ENCODE measurements around the gene GRAP2. TPM values are rescaled to one million over a fixed set of nuclear protein-coding genes. Genes with fewer than 3 reads are reported as not detected.
A peak's percentile ranks its signal among the peaks of the same experiment; 100 is the strongest.
"Not testable (repeated sequence)": the region's sequence is repeated elsewhere in the genome, so short reads cannot be mapped to it uniquely, and the experiment has no call there.

The GRAP2 gene
- total RNA-seq, 6 donors from 2014 or later, result 3.2 to 22.0 (median 7.2) TPM

DNA sequence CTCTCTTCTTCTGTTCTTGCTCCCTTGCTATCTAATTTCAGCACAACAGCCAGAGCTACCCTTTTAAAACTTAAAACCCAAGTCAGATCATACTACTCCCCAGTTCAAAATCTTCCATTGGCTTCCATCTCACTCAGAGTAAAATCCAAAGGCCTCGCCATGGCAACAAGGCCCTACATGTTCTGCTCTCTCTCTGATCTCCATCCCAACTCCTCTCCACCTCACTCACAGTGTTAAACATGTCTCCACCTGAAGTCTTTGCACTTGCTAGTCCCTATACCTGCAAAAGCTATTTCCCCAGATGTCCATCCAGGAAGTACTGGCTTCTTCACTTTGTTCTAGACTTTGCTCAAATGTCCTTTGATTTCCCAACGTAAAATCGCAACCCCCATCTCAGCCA, 3.0 kb upstream of the GRAP2 start:
- H3K9me3 ChIP-seq, result no peaks in the 10 kb centered on the region
- no peaks in the 10 kb centered on the region for H3K27me3 ChIP-seq
- H3K4me1 ChIP-seq, result peaks cover 0 to 8% (median 4%) of the 10 kb centered on the region in 4 donors
- ATAC-seq (ENCODE audit: low FRiP score in 2 of 2), result no peak
- no peaks in the 10 kb centered on the region for H3K36me3 ChIP-seq
- WGBS, 2 donors, result 78 to 87% methylated on average over 3 of the region's 3 CpGs
- H3K4me3 ChIP-seq, result no peak overlapping the region
- no peak overlapping the region for H3K27ac ChIP-seq
- no peak for DNase-seq
- no peak for TF ChIP-seq POLR2A (IDR thresholded peaks at IDR 0.05)
- no peak for TF ChIP-seq EP300 (IDR thresholded peaks at IDR 0.05)
- no peak for TF ChIP-seq POLR2AphosphoS5 (IDR thresholded peaks at IDR 0.05)
- TF ChIP-seq, protein P1, sequence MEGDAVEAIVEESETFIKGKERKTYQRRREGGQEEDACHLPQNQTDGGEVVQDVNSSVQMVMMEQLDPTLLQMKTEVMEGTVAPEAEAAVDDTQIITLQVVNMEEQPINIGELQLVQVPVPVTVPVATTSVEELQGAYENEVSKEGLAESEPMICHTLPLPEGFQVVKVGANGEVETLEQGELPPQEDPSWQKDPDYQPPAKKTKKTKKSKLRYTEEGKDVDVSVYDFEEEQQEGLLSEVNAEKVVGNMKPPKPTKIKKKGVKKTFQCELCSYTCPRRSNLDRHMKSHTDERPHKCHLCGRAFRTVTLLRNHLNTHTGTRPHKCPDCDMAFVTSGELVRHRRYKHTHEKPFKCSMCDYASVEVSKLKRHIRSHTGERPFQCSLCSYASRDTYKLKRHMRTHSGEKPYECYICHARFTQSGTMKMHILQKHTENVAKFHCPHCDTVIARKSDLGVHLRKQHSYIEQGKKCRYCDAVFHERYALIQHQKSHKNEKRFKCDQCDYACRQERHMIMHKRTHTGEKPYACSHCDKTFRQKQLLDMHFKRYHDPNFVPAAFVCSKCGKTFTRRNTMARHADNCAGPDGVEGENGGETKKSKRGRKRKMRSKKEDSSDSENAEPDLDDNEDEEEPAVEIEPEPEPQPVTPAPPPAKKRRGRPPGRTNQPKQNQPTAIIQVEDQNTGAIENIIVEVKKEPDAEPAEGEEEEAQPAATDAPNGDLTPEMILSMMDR (IDR thresholded peaks at IDR 0.05), result no peak

DNA sequence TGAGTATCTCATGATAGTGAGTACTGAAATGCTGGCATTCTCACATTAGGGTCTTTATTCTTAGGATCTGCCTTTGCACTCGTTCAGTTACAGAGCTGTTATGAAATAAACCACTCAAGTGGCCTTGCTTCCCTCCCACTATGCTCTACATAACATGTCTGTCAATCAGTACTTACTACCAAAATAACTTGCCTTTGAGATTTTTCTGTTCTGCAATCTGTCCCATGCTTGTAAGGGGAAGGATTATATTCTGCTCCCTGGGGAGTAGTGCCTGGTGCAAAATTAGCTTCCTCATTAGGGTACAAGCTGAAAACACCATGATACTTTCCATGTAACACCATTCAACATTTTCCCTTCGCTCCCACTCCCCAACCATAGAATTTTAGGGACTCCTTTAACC, 1.9 kb upstream of the GRAP2 start:
- H3K27ac ChIP-seq, result peak overlapping the region in 1 of 4 donors; percentile 5
- H3K27me3 ChIP-seq, result no peaks in the 10 kb centered on the region
- peaks cover 0 to 8% (median 4%) of the 10 kb centered on the region in 4 donors for H3K4me1 ChIP-seq
- no peak for TF ChIP-seq POLR2AphosphoS5 (IDR thresholded peaks at IDR 0.05)
- TF ChIP-seq, protein P1 (IDR thresholded peaks at IDR 0.05), result no peak
- no peak for TF ChIP-seq EP300 (IDR thresholded peaks at IDR 0.05)
- TF ChIP-seq POLR2A (IDR thresholded peaks at IDR 0.05), result no peak
- no peaks in the 10 kb centered on the region for H3K36me3 ChIP-seq
- ATAC-seq (ENCODE audit: low FRiP score in 2 of 2) (peak in 1 of 2 donors; percentile 53), DNase-seq (no peak)
- no peak overlapping the region for H3K4me3 ChIP-seq
- 44 to 61% methylated on average over 2 of the region's 2 CpGs for WGBS, 2 donors
- no peaks in the 10 kb centered on the region for H3K9me3 ChIP-seq

- 75 to 84% methylated on average over 8 of the region's 8 CpGs for WGBS, 2 donors
- ATAC-seq (ENCODE audit: low FRiP score in 2 of 2), result no peak
These were observed 772 bp downstream of the GRAP2 start for GRCh38 chr22:39901565-39902146.

GRCh38 chr22:39904024-39904423, 3.1 kb downstream of the GRAP2 start:
- not testable (repeated sequence) for H3K4me3 ChIP-seq; H3K9me3 ChIP-seq; H3K4me1 ChIP-seq; ATAC-seq (ENCODE audit: low FRiP score in 2 of 2); DNase-seq; H3K27me3 ChIP-seq; H3K36me3 ChIP-seq
- peak overlapping the region in 1 of 4 donors; percentile 18 for H3K27ac ChIP-seq
- 86 to 88% methylated on average over 10 of the region's 10 CpGs for WGBS, 2 donors

More at GRCh38 chr22:39901565-39902146, 772 bp downstream of the GRAP2 start:
- Histone ChIP-seq H3K27me3 (no peaks in the 10 kb centered on the region), H3K4me1 (peaks cover 0 to 8% (median 4%) of the 10 kb centered on the region in 4 donors), H3K4me3 (peak overlapping the region in 3 of 4 donors; percentile 0 to 33 (median 26)), H3K9me3 (no peaks in the 10 kb centered on the region), H3K27ac (peak overlapping the region in 2 of 4 donors; percentile 13 to 38), H3K36me3 (no peaks in the 10 kb centered on the region)
- DNase-seq, result no peak
- TF ChIP-seq, protein P1 (IDR thresholded peaks at IDR 0.05), result no peak
- TF ChIP-seq EP300 (IDR thresholded peaks at IDR 0.05), result no peak
- no peak for TF ChIP-seq POLR2A (IDR thresholded peaks at IDR 0.05)
- TF ChIP-seq POLR2AphosphoS5 (IDR thresholded peaks at IDR 0.05), result no peak

DNA sequence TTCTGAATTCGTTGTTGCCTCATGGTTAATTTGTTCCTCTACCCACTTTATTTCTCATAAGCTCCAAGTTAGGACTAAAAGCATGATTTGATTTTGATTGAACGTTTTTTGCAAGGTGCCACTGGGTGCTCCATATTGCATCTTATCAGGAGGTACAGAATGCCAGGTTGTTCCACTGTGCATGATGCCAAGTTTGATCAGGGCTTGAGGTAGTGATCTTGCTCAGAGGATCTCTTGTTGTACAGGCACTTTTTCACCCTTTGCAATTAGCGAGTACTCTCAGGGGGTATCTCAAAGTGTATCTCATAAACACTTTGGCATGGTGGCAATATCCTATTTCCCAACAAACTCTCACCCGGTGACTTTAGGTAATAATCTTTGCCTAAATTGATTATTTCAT, 4.0 kb downstream of the GRAP2 start:
- ATAC-seq (ENCODE audit: low FRiP score in 2 of 2) (no peak), DNase-seq (no peak)
- TF ChIP-seq POLR2A (IDR thresholded peaks at IDR 0.05), result no peak
- no peak for TF ChIP-seq POLR2AphosphoS5 (IDR thresholded peaks at IDR 0.05)
- no peak for TF ChIP-seq EP300 (IDR thresholded peaks at IDR 0.05)
- TF ChIP-seq, protein P1 (IDR thresholded peaks at IDR 0.05), result no peak
- WGBS, 2 donors, result 80 to 86% methylated on average over 4 of the region's 4 CpGs
- Histone ChIP-seq H3K27me3 (no peaks in the 10 kb centered on the region), H3K9me3 (no peaks in the 10 kb centered on the region), H3K4me3 (no peak overlapping the region), H3K4me1 (peaks cover 0 to 3% (median under 1%) of the 10 kb centered on the region in 4 donors), H3K36me3 (no peaks in the 10 kb centered on the region), H3K27ac (no peak overlapping the region)
